IPS DF 6.9 (cell line): ENCODE results near the gene MIER2.

Experiments used
- DNase-seq: peaks from one replicate; pipeline ENCODE4 v3.0.0-alpha.2; 2013; ENCODE audit warnings: low read depth, low spot score
- H3K27ac ChIP-seq: one replicate; pipeline ENCODE4 v1.5.1; 2013; ENCODE audit warnings: low read length, control low read depth
- H3K27me3 ChIP-seq: 2 replicates; pipeline ENCODE4 v1.6.1; 2013; ENCODE audit warnings: mild to moderate bottlenecking, low read length; ENCODE audit not compliant: control insufficient read depth, insufficient read depth
- H3K36me3 ChIP-seq: 2 replicates; pipeline ENCODE4 v1.6.1; 2013; ENCODE audit warnings: low read length; ENCODE audit not compliant: control insufficient read depth, insufficient read depth
- H3K4me1 ChIP-seq: 2 replicates; pipeline ENCODE4 v1.6.1; 2013; ENCODE audit warnings: low read length; ENCODE audit not compliant: control insufficient read depth, insufficient read depth
- H3K4me3 ChIP-seq: 2 replicates; pipeline ENCODE4 v1.5.1; 2013; ENCODE audit warnings: mild to moderate bottlenecking, low read length
- H3K9me3 ChIP-seq: 2 replicates; pipeline ENCODE4 v1.6.1; 2013; ENCODE audit warnings: low read length, inconsistent platforms; ENCODE audit not compliant: control insufficient read depth, insufficient read depth
- WGBS: extraction: QIAGEN DNeasy Blood & Tissue Kit; methylation state at CpG from one replicate; pipeline ENCODE4 v1.1.7; 2013; ENCODE audit warnings: mixed read lengths, missing lambda C conversion rate; ENCODE audit not compliant: insufficient read length, insufficient coverage; 5-methylcytosine and 5-hydroxymethylcytosine counted together

Gene MIER2

DNA sequence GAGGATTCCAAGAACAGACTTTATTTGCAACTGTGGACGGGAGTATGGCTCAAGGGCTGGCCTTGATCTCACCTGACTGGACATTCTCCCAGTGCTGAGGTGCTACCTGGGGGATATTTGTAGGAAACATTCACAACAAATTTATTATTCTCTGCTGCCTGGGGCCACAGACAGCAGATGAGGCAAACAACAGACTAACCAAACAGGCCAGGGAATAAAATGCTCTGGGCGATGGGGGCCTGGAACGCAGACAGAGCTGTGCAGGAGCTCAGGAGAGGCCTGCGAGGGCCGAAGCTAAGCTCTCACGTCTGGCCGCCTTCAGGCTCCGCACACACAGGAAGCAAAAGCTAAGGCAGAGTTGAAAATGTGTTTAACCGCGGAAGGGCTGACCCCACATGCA, 61.2 kb downstream of the MIER2 start:
- no peak for DNase-seq
- no peaks in the 10 kb centered on the region for H3K9me3 ChIP-seq
- no CpG with 5 or more reads among the region's 10 CpGs for WGBS
- H3K36me3 ChIP-seq = peaks cover 23% of the 10 kb centered on the region
- no peaks in the 10 kb centered on the region for H3K27me3 ChIP-seq
- no peak overlapping the region for H3K4me3 ChIP-seq
- peaks cover 2% of the 10 kb centered on the region; the same call in 1 of the 2 replicates for H3K4me1 ChIP-seq
- no peak overlapping the region for H3K27ac ChIP-seq

DNA sequence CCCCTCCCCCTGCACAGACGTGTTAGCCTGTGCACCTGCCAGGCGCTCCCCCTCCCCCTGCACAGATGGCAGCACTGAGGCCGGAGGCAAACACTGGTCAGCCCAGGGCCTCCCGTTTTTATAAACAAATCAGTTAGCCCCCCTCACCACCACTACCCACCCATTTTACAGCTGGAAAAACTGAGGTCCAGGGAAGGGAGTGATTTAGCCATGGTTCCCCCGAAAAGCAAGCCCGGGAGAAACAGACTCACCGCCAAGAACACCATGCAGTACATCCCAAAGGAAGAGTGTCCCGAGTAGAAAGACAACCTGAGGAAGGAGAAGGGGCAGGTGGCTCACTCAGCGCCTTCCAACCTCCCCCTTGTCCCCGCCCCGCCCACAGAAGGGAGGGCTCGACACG, 62.1 kb downstream of the MIER2 start:
- H3K4me3 ChIP-seq = no peak overlapping the region
- no peak for DNase-seq
- peaks cover 23% of the 10 kb centered on the region for H3K36me3 ChIP-seq
- H3K9me3 ChIP-seq = no peaks in the 10 kb centered on the region
- no CpG with 5 or more reads among the region's 13 CpGs for WGBS
- H3K27me3 ChIP-seq = no peaks in the 10 kb centered on the region
- peaks cover 3% of the 10 kb centered on the region; the same call in 1 of the 2 replicates for H3K4me1 ChIP-seq
- H3K27ac ChIP-seq = no peak overlapping the region

DNA sequence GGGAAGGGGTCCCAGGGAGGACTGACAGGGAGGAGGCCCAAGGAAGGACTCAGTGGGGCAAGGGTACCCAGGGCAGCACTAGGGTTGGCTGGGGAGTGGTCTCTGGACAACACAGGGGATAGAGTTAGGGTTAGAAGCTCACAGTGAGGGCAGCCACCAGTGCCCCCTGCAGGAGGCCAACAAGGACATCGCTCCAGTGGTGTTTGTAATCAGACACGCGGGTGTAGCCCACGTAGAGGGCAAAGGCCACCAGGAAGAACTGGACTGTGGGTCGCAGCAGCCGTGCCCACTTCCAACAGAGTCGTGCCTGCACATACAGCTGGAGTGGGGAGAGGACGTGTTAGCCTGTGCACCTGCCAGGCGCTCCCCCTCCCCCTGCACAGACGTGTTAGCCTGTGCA, 62.6 kb downstream of the MIER2 start:
- Histone ChIP-seq H3K9me3 (no peaks in the 10 kb centered on the region), H3K27me3 (no peaks in the 10 kb centered on the region), H3K36me3 (peaks cover 23% of the 10 kb centered on the region), H3K4me3 (no peak overlapping the region), H3K4me1 (peaks cover 4% of the 10 kb centered on the region), H3K27ac (no peak overlapping the region)
- DNase-seq = no peak
- WGBS = no CpG with 5 or more reads among the region's 10 CpGs

DNA sequence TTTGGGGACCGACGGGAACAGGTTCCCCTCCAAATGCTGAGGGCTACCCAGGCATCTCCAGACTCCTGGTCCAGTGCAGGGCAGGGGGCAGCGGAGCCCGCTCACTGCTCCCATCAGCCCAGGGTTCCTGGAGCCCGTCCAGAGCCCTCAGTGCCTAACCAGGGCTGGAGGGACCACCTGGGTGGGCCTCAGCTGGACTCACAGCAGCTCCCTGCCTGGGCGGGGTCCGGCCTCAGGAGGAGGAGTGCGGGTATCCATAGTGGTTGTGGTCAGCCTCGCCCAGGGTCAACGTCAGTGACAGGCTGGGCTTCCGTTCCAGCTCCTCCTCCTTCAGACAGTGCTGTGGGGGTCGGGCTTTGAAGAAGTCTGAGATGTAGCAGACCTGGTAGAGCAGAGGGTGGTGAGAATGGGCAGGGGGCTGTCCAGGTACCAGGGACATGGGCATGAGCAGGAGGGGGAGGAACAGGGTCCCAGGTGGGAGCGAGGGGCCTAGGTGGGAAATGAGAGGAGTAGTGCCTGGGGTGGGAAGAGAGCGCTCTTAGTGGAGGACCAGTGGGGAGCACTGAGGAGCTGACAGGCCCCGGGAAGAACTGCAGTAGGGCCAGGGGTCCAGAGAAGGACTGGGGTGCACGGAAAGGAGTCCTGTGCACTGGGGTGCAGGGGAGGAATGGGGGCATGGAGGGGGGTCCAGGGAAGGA, 63.3 kb downstream of the MIER2 start:
- DNase-seq = no peak
- Histone ChIP-seq H3K4me3 (no peak overlapping the region), H3K36me3 (peaks cover 23% of the 10 kb centered on the region), H3K27ac (no peak overlapping the region), H3K27me3 (no peaks in the 10 kb centered on the region), H3K9me3 (no peaks in the 10 kb centered on the region), H3K4me1 (peaks cover 4% of the 10 kb centered on the region)
- WGBS = no CpG with 5 or more reads among the region's 16 CpGs

DNA sequence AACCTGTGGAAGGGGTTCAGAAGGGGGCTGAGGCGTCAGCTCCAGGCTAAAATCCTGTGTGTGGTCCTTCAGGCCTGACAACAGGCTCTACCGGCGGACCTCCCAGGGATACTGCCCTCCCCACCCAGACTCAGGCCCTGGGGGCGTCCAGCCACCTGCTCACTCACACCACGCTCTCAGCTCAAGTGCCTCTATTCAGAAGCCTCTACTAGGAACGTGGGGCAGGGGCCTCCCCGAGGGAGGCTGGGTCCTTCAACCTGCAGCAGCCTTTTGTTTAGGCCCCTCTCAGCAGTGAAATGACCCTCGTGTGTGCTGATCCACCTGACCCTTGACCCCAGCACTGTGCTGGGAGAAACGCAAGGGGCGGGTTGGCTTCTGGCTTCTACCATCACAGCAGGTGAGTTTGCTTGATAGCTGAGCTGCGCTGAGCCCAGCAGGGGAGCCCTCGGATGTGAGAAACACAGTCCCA, 64.0 kb downstream of the MIER2 start:
- Histone ChIP-seq H3K4me1 (peaks cover 4% of the 10 kb centered on the region), H3K4me3 (no peak overlapping the region), H3K27me3 (no peaks in the 10 kb centered on the region), H3K9me3 (no peaks in the 10 kb centered on the region), H3K27ac (no peak overlapping the region), H3K36me3 (peaks cover 23% of the 10 kb centered on the region)
- no peak for DNase-seq
- WGBS = no CpG with 5 or more reads among the region's 12 CpGs

DNA sequence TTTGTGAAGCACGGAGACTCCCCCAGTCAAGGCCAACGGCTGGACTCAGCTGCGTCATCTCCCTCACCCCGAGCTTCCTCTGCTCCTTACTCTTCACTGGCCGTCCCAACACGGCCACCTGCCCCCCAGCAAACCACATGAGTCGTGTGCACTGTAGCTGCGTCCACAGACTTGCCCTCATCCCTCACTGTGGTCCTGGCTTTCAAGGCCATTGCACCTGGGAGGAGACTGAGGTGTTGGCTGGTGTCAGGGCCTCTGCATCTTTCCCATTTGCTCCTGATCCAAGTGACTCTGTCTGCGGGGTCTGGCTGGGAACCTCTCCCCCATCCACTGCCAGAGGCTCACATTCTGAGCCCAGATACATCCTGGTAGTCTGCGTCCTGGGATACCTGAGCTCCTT, 64.9 kb downstream of the MIER2 start:
- Histone ChIP-seq H3K27me3 (no peaks in the 10 kb centered on the region), H3K9me3 (no peaks in the 10 kb centered on the region), H3K27ac (no peak overlapping the region), H3K36me3 (peaks cover 23% of the 10 kb centered on the region), H3K4me3 (no peak overlapping the region), H3K4me1 (peaks cover 5% of the 10 kb centered on the region)
- DNase-seq = no peak
- no CpG with 5 or more reads among the region's 10 CpGs for WGBS

DNA sequence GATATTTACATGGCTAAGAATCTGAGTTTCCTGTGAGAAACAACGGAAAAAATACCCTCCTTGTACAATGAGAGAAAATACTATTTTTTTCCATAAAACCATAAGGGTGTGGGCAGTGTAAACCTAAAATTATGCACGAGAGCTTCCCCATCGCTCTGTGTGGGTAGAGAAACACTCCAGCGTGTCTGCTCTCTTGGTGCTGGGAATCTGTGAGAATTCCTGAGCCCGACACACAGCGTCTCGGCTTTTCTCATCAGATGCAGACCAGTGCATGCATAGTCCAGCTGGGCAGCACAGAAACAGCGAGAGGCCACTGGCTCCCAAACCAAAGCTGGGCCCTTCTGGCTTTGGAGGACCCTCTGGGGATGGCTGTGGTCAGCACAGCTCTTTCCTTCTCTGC, 65.4 kb downstream of the MIER2 start:
- H3K27ac ChIP-seq = no peak overlapping the region
- no CpG with 5 or more reads among the region's 8 CpGs for WGBS
- no peak overlapping the region for H3K4me3 ChIP-seq
- no peak for DNase-seq
- no peaks in the 10 kb centered on the region for H3K27me3 ChIP-seq
- H3K9me3 ChIP-seq = no peaks in the 10 kb centered on the region
- H3K36me3 ChIP-seq = peaks cover 23% of the 10 kb centered on the region
- H3K4me1 ChIP-seq = peaks cover 5% of the 10 kb centered on the region

DNA sequence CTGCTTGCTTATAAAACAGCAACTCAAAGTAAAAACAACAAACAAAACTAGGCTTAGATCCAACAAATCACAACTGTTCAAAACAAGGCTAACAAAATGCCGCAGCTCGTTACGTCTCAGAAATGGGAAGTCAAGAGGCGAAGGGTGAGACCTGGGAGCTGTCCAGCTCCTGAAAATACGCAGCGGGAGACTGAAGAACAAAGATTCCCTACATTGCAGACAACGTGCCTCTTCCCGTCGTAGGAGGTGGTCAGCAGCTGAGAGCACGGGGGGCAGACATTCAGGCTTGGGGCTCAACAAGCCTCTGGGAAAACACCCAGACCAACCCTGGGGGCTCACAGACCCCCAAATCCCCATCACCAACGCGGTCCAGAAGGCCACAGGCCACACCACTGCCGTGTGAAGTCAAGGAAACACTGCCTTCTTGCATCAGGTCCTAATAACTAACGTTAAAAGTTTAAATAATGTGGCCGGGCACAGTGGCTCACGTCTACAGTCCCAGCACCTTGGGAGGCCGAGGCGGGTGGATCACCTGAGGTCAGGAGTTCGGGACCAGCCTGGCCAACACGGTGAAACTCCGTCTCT, 66.9 kb downstream of the MIER2 start:
- no CpG with 5 or more reads among the region's 21 CpGs for WGBS
- H3K27me3 ChIP-seq = no peaks in the 10 kb centered on the region
- H3K36me3 ChIP-seq = peaks cover 20% of the 10 kb centered on the region
- H3K27ac ChIP-seq = no peak overlapping the region
- H3K4me3 ChIP-seq = no peak overlapping the region
- H3K9me3 ChIP-seq = no peaks in the 10 kb centered on the region
- no peak for DNase-seq
- peaks cover 5% of the 10 kb centered on the region for H3K4me1 ChIP-seq

DNA sequence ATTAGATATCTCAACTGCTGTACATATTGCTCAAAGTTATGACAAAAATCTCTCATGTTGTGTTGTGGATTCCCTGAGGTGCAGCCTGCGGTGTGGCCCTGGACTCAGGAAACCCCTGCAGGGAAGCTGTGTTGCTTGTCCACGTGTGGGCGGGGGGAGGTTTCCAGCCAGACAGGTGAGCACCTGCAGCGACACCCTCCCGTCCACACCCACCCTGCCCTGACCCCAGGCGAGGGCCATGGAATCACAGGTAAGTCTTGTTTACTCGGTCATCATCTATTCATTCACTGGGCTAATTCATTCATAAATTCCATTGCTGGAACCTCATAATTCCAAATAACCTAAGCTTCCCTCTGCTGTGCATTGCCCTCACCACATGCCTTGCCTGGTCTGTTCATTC, 67.5 kb downstream of the MIER2 start:
- Histone ChIP-seq H3K4me3 (no peak overlapping the region), H3K4me1 (peaks cover 5% of the 10 kb centered on the region), H3K27ac (no peak overlapping the region), H3K36me3 (peaks cover 20% of the 10 kb centered on the region), H3K9me3 (no peaks in the 10 kb centered on the region), H3K27me3 (no peaks in the 10 kb centered on the region)
- WGBS = no CpG with 5 or more reads among the region's 7 CpGs
- no peak for DNase-seq

DNA sequence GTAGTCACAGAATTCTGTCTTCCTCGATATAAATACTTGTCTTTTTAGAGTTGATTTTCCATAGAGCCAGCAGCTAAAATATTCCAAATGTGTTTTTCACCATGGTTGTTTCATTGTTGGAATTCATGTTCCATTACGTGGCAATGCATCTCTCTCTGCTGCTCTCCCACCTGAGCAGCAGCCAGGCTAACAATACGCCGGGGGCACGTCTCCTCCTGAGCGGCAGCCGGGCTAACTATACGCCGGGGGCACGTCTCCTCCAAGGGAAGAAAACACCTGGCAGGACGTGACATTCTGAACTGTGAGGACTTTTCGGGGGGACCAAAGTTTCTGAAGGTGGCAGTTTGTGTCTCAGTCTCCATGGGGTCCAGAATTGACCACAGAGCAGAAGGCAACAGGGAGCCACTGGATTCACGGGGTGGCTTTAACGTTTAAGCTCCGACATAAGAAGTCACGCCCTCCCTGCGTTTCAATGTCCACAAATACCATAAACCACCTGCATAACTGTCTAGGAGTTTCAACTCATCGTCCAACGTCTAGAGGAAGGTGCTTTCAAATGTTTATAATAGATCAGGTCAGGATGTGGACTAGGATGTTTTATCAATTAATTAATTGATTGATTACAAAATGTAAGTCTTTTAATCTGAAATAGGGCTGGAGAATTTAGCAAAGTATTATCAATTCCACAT, 68.5 kb downstream of the MIER2 start:
- H3K27me3 ChIP-seq = no peaks in the 10 kb centered on the region
- WGBS = no CpG with 5 or more reads among the region's 19 CpGs
- H3K27ac ChIP-seq = no peak overlapping the region
- H3K36me3 ChIP-seq = peaks cover 15% of the 10 kb centered on the region
- DNase-seq = no peak
- no peaks in the 10 kb centered on the region for H3K9me3 ChIP-seq
- H3K4me1 ChIP-seq = peaks cover 4% of the 10 kb centered on the region
- no peak overlapping the region for H3K4me3 ChIP-seq
